Body of pancreas (tissue), 4 donors: Measurements from ENCODE around the gene ITPRIPL2. TPM values are rescaled to one million over a fixed set of nuclear protein-coding genes. Genes with fewer than 3 reads are reported as not detected.

Experiments used
- ATAC-seq: fragments of 150-250 bp; one replicate; pipeline ENCODE4 v1.9.1; 2016
- DNase-seq, 4 donors: peaks; one replicate each; pipeline ENCODE4 v3.0.0-alpha.2; 2019
- H3K27ac ChIP-seq, 4 donors: fragments of 200-600 bp; sonication (generic); 1 replicate in 3 of 4; 2 replicates in 1 of 4; pipeline versions ENCODE4 v1.5.1 to v1.6.1; 2016 to 2019; ENCODE audit warnings: mild to moderate bottlenecking in 1 of 4, mixed read lengths in 1 of 4, moderate library complexity in 1 of 4
- H3K27me3 ChIP-seq, 2 donors: fragments of 200-600 bp; sonication (generic); one replicate each; pipeline ENCODE4 v1.6.0; 2016; ENCODE audit warnings: mild to moderate bottlenecking in 1 of 2
- H3K36me3 ChIP-seq, 2 donors: fragments of 200-600 bp; sonication (generic); replicated peaks in 1 of 2; 2 replicates each; pipeline ENCODE4 v1.5.1; 2016; ENCODE audit warnings: low read depth in 2 of 2; ENCODE audit not compliant: insufficient read depth in 1 of 2
- H3K4me1 ChIP-seq: fragments of 200-600 bp; sonication (generic); one replicate; pipeline ENCODE4 v1.6.0; 2016
- H3K4me3 ChIP-seq, 2 donors: fragments of 200-600 bp; sonication (generic); 1 replicate in 1 of 2; 2 replicates in 1 of 2; pipeline ENCODE4 v1.5.1; 2016 to 2019
- H3K9me3 ChIP-seq, 3 donors: fragments of 200-600 bp; sonication (generic); 1 replicate in 2 of 3; 2 replicates in 1 of 3; pipeline ENCODE4 v1.5.1; 2016
- POLR2A ChIP-seq, 3 donors: fragments of 450-650 bp; IDR thresholded peaks; one replicate each; pipeline ENCODE4 v1.6.1; 2016; ENCODE audit warnings: antibody characterized with exemption in 3 of 3, mild to moderate bottlenecking in 2 of 3
- WGBS, 2 donors: methylation state at CpG; one replicate each; pipeline ENCODE4 v1.1.5; 2017; 5-methylcytosine and 5-hydroxymethylcytosine counted together
- intact Hi-C: fragments of 100-400 bp; cut with DNase I; formaldehyde crosslinking; loops from one replicate; pipeline ENCODE4 v1.15.1; 2023
- total RNA-seq, 2 donors: library from RNA; depleted of rRNA; stranded (reverse); fragments of >200 nt; gene quantifications; one replicate each; pipeline ENCODE4 v1.1.0, GENCODE V29; 2016
- TF ChIP-seq, protein P1 (sequence below), 7 experiments: fragments of 450-650 bp in 4 of 7; fragments of 200-600 bp in 3 of 7; sonication (generic) in 3 of 7; IDR thresholded peaks; one replicate each; pipeline ENCODE4 v1.5.1; 2016 to 2019; ENCODE audit warnings: antibody characterized with exemption in 7 of 7

Gene ITPRIPL2
- total RNA-seq, 2 donors from 2014 or later = 22.7 to 35.5 TPM

- no peak for TF ChIP-seq POLR2A (IDR thresholded peaks at IDR 0.05)
- TF ChIP-seq, protein P1, sequence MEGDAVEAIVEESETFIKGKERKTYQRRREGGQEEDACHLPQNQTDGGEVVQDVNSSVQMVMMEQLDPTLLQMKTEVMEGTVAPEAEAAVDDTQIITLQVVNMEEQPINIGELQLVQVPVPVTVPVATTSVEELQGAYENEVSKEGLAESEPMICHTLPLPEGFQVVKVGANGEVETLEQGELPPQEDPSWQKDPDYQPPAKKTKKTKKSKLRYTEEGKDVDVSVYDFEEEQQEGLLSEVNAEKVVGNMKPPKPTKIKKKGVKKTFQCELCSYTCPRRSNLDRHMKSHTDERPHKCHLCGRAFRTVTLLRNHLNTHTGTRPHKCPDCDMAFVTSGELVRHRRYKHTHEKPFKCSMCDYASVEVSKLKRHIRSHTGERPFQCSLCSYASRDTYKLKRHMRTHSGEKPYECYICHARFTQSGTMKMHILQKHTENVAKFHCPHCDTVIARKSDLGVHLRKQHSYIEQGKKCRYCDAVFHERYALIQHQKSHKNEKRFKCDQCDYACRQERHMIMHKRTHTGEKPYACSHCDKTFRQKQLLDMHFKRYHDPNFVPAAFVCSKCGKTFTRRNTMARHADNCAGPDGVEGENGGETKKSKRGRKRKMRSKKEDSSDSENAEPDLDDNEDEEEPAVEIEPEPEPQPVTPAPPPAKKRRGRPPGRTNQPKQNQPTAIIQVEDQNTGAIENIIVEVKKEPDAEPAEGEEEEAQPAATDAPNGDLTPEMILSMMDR (IDR thresholded peaks at IDR 0.05) = no peak
- DNase-seq (no peak), ATAC-seq (no peak)
- no peak overlapping the region for H3K4me3 ChIP-seq
- intact Hi-C loops = no loop called here
- H3K36me3 ChIP-seq = no peaks in the 10 kb centered on the region
- no peak overlapping the region for H3K27ac ChIP-seq
- no peaks in the 10 kb centered on the region for H3K9me3 ChIP-seq
- peaks cover 16% of the 10 kb centered on the region for H3K4me1 ChIP-seq
- no peaks in the 10 kb centered on the region for H3K27me3 ChIP-seq
Observed at GRCh38 chr16:19126300-19126699, 12.5 kb downstream of the ITPRIPL2 start.

- no peak for ATAC-seq
- no peak overlapping the region for H3K27ac ChIP-seq
- H3K27me3 ChIP-seq = no peaks in the 10 kb centered on the region
- WGBS, 2 donors = 72 to 86% methylated on average over 3 of the region's 3 CpGs
- intact Hi-C loops = no loop called here
- DNase-seq = no peak
- H3K9me3 ChIP-seq = no peaks in the 10 kb centered on the region
- H3K4me1 ChIP-seq = peaks cover 9% of the 10 kb centered on the region
- TF ChIP-seq, protein P1 (IDR thresholded peaks at IDR 0.05) = no peak
- TF ChIP-seq POLR2A (IDR thresholded peaks at IDR 0.05) = no peak
- no peak overlapping the region for H3K4me3 ChIP-seq
- H3K36me3 ChIP-seq = no peaks in the 10 kb centered on the region
Observed at GRCh38 chr16:19127205-19127604, 13.4 kb downstream of the ITPRIPL2 start.

- no peak for ATAC-seq
- Histone ChIP-seq H3K27ac (no peak overlapping the region), H3K9me3 (no peaks in the 10 kb centered on the region), H3K4me1 (peaks cover 9% of the 10 kb centered on the region), H3K36me3 (no peaks in the 10 kb centered on the region), H3K4me3 (no peak overlapping the region), H3K27me3 (no peaks in the 10 kb centered on the region)
- DNase-seq = no peak
- 61 to 70% methylated on average over 3 of the region's 3 CpGs for WGBS, 2 donors
- TF ChIP-seq, protein P1 (IDR thresholded peaks at IDR 0.05) = no peak
- no peak for TF ChIP-seq POLR2A (IDR thresholded peaks at IDR 0.05)
- intact Hi-C loops = no loop called here
Observed at GRCh38 chr16:19127674-19128131, 13.9 kb downstream of the ITPRIPL2 start.

GRCh38 chr16:19128454-19129200, 14.9 kb downstream of the ITPRIPL2 start:
- Histone ChIP-seq H3K9me3 (no peaks in the 10 kb centered on the region), H3K4me3 (no peak overlapping the region), H3K27me3 (no peaks in the 10 kb centered on the region), H3K4me1 (peaks cover 4% of the 10 kb centered on the region), H3K27ac (no peak overlapping the region), H3K36me3 (no peaks in the 10 kb centered on the region)
- intact Hi-C loops = no loop called here
- no peak for ATAC-seq
- 79 to 83% methylated on average over 7 of the region's 7 CpGs for WGBS, 2 donors
- DNase-seq = no peak
- TF ChIP-seq, protein P1 (IDR thresholded peaks at IDR 0.05) = no peak
- TF ChIP-seq POLR2A (IDR thresholded peaks at IDR 0.05) = no peak

DNA sequence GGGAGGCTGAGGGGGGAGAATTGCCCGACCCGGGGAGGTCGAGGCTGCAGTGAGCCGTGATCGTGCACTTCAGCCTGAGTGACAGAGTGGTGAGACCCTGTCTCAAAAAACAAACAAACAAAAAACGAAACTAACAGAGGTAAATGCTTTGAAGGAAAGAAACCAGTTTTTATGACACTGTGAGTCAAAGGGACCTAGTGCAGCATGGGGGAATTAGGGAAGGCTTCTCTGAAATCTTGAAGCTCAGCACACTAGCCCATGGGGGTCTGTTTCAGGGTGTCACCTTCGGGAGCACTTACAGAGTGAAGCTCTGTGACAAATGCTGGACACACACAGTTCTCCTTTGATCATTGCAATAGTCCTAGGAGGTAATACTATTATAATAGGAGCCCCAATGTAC, 16.6 kb downstream of the ITPRIPL2 start:
- H3K9me3 ChIP-seq = no peaks in the 10 kb centered on the region
- WGBS, 2 donors = 69 to 74% methylated on average over 7 of the region's 7 CpGs
- no peaks in the 10 kb centered on the region for H3K36me3 ChIP-seq
- no peak for ATAC-seq
- no peaks in the 10 kb centered on the region for H3K27me3 ChIP-seq
- no peaks in the 10 kb centered on the region for H3K4me1 ChIP-seq
- no peak for TF ChIP-seq POLR2A (IDR thresholded peaks at IDR 0.05)
- TF ChIP-seq, protein P1 (IDR thresholded peaks at IDR 0.05) = no peak
- intact Hi-C loops = no loop called here
- no peak overlapping the region for H3K4me3 ChIP-seq
- peak overlapping the region in 2 of 4 donors; percentile 60 to 65 for H3K27ac ChIP-seq
- no peak for DNase-seq
